GM23338 (cell line): ENCODE results near the gene RYR2. TPM values are rescaled to one million over a fixed set of nuclear protein-coding genes. Genes with fewer than 3 reads are reported as not detected.

ENCODE experiments used
- ATAC-seq: fragments of 200-7000 bp; cut with Tn5 transposase; 3 replicates; pipeline ENCODE4 v1.9.1; 2020
- DNase-seq: peaks from one replicate; pipeline ENCODE4 v3.0.0-alpha.2; 2015; ENCODE audit warnings: low spot score
- H2AFZ ChIP-seq: fragments of 200-600 bp; sonication (generic); 2 replicates; pipeline ENCODE4 v1.8.0; 2016; ENCODE audit warnings: antibody characterized with exemption, mild to moderate bottlenecking, moderate library complexity
- H3F3A ChIP-seq: fragments of 200-600 bp; sonication (generic); replicated peaks from 2 replicates; pipeline ENCODE4 v1.8.0; 2017; ENCODE audit warnings: antibody characterized with exemption, mixed run types, low read depth
- H3K27ac ChIP-seq: fragments of 200-600 bp; sonication (generic); 2 replicates; pipeline ENCODE4 v1.6.1; 2016; ENCODE audit warnings: low read depth
- H3K27me3 ChIP-seq: fragments of 200-600 bp; sonication (generic); 2 replicates; pipeline ENCODE4 v1.8.0; 2016; ENCODE audit warnings: mild to moderate bottlenecking, mixed run types, moderate library complexity; ENCODE audit not compliant: insufficient read depth
- H3K36me3 ChIP-seq: fragments of 200-600 bp; sonication (generic); 2 replicates; pipeline ENCODE4 v1.8.0; 2016; ENCODE audit warnings: mild to moderate bottlenecking; ENCODE audit not compliant: insufficient read depth
- H3K4me1 ChIP-seq: fragments of 200-600 bp; sonication (generic); 2 replicates; pipeline ENCODE4 v1.8.0; 2016; ENCODE audit warnings: mild to moderate bottlenecking, moderate library complexity; ENCODE audit not compliant: insufficient read depth
- H3K4me2 ChIP-seq: fragments of 200-600 bp; sonication (generic); 2 replicates; pipeline ENCODE4 v1.7.1; 2017; ENCODE audit warnings: mixed run types
- H3K4me3 ChIP-seq: fragments of 200-600 bp; sonication (generic); 2 replicates; pipeline ENCODE4 v1.6.1; 2016; ENCODE audit warnings: mixed run types
- H3K79me2 ChIP-seq: fragments of 200-600 bp; sonication (generic); replicated peaks from 2 replicates; pipeline ENCODE4 v1.8.0; 2017; ENCODE audit warnings: mild to moderate bottlenecking; ENCODE audit not compliant: insufficient read depth
- H3K9me2 ChIP-seq: fragments of 200-600 bp; sonication (generic); 2 replicates; pipeline ENCODE4 v1.8.0; 2017; ENCODE audit not compliant: insufficient read depth
- H4K20me1 ChIP-seq: fragments of 200-600 bp; sonication (generic); replicated peaks from 2 replicates; pipeline ENCODE4 v1.8.0; 2017; ENCODE audit warnings: mild to moderate bottlenecking; ENCODE audit not compliant: insufficient read depth
- H3K27ac Mint-ChIP-seq: 2 replicates; pipeline ENCODE4 v1.8.0; 2020; ENCODE audit warnings: inconsistent platforms, mild to moderate bottlenecking, moderate library complexity, mixed read lengths
- H3K27me3 Mint-ChIP-seq: 3 replicates; pipeline ENCODE4 v1.8.0; 2022; ENCODE audit warnings: low read depth, mild to moderate bottlenecking, moderate library complexity, mixed read lengths, inconsistent platforms; ENCODE audit not compliant: insufficient read depth, poor library complexity
- H3K36me3 Mint-ChIP-seq: 3 replicates; pipeline ENCODE4 v1.8.0; 2021; ENCODE audit warnings: low read depth, mild to moderate bottlenecking, inconsistent platforms, moderate library complexity, mixed read lengths
- H3K4me1 Mint-ChIP-seq: 3 replicates; pipeline ENCODE4 v1.8.0; 2020; ENCODE audit warnings: mild to moderate bottlenecking, inconsistent platforms, mixed read lengths
- H3K4me3 Mint-ChIP-seq: 3 replicates; pipeline ENCODE4 v1.8.0; 2021; ENCODE audit warnings: moderate library complexity, mild to moderate bottlenecking, inconsistent platforms, mixed read lengths
- H3K9me3 Mint-ChIP-seq: 3 replicates; pipeline ENCODE4 v1.8.0; 2020; ENCODE audit warnings: moderate library complexity, mild to moderate bottlenecking, inconsistent platforms, mixed read lengths
- CTCF ChIP-seq, 2 experiments: fragments of 200-600 bp in 1 of 2; sonication (generic) in 1 of 2; conservative IDR thresholded peaks; 2 replicates each; pipeline versions ENCODE4 v1.5.1 to v1.6.1; 2016 to 2017; ENCODE audit warnings: antibody characterized with exemption in 2 of 2, low read depth in 2 of 2, mild to moderate bottlenecking in 2 of 2, moderate library complexity in 1 of 2
- EZH2 ChIP-seq: fragments of 200-600 bp; sonication (generic); IDR thresholded peaks from one replicate; pipeline ENCODE4 v1.8.0; 2017; ENCODE audit warnings: antibody characterized with exemption, mild to moderate bottlenecking, low read depth; ENCODE audit not compliant: unreplicated experiment
- EZH2phosphoT487 ChIP-seq: fragments of 200-600 bp; sonication (generic); IDR thresholded peaks from one replicate; pipeline ENCODE4 v1.8.1; 2018; ENCODE audit warnings: antibody characterized with exemption; ENCODE audit not compliant: unreplicated experiment
- POLR2AphosphoS5 ChIP-seq: IDR thresholded peaks from 2 replicates; pipeline ENCODE4 v1.6.1; 2016; ENCODE audit warnings: antibody characterized with exemption, low read depth
- STAT1 ChIP-seq: IDR thresholded peaks from one replicate; pipeline ENCODE4 v1.6.1; 2016; ENCODE audit warnings: antibody characterized with exemption; ENCODE audit not compliant: unreplicated experiment
- ZNF114 ChIP-seq: fragments of 250-450 bp; sonication (Bioruptor Pico); IDR thresholded peaks from 2 replicates; pipeline ENCODE4 v1.5.0; 2020; ENCODE audit warnings: mild to moderate bottlenecking, moderate library complexity
- ZNF462 ChIP-seq: fragments of 250-450 bp; sonication (Bioruptor Pico); IDR thresholded peaks from 2 replicates; pipeline ENCODE4 v1.5.0; 2020; ENCODE audit warnings: mild to moderate bottlenecking, moderate library complexity
- polyA plus RNA-seq: library from polyadenylated mRNA; unstranded; fragments of >200 nt; fragmentation: Nextera tagmentation; extraction: Ambion mirVana; gene quantifications from 2 replicates; pipeline ENCODE4 v1.2.1, GENCODE V29; 2016
- total RNA-seq: library from RNA; depleted of rRNA; stranded (reverse); fragments of >200 nt; shearing (Covaris generic); gene quantifications from 2 replicates; pipeline ENCODE4 v1.2.3, GENCODE V29; 2014

RYR2 gene
- total and polyA plus RNA-seq, 2 experiments from 2014 or later, result 8.9 to 10.0 TPM

- TF ChIP-seq CTCF (conservative IDR thresholded peaks at IDR 0.05; ENCODE audit: low read depth in 2 of 2), result no peak
- no peak for TF ChIP-seq EZH2
These were observed 137.5 kb downstream of the RYR2 start (continued) for GRCh38 chr1:237179503-237179902.

- Histone ChIP-seq H4K20me1 (no peaks in the 10 kb centered on the region), H3K27me3 (no peaks in the 10 kb centered on the region), H3K36me3 (no peaks in the 10 kb centered on the region), H3K4me1 (peaks cover 19% of the 10 kb centered on the region), H3K9me2 (no peaks in the 10 kb centered on the region), H3K4me3 (no peak overlapping the region), H3K79me2 (peaks cover 23% of the 10 kb centered on the region), H3K4me2 (no peak overlapping the region), H3F3A (no peaks in the 10 kb centered on the region), H3K27ac (no peak overlapping the region), H2AFZ (no peak overlapping the region)
- ATAC-seq (no peak), DNase-seq (no peak)
- Mint-ChIP-seq H3K27me3 (no peaks in the 10 kb centered on the region), H3K4me3 (no peak overlapping the region), H3K27ac (no peak overlapping the region), H3K36me3 (no peaks in the 10 kb centered on the region), H3K4me1 (peaks cover 15% of the 10 kb centered on the region), H3K9me3 (no peaks in the 10 kb centered on the region)
- TF ChIP-seq ZNF462, result no peak
- no peak for TF ChIP-seq ZNF114 (CRISPR knock-in tag)
- no peak for TF ChIP-seq POLR2AphosphoS5
- TF ChIP-seq EZH2, result no peak
- TF ChIP-seq EZH2phosphoT487, result no peak
- no peak for TF ChIP-seq STAT1
These were observed 138.3 kb downstream of the RYR2 start for GRCh38 chr1:237180256-237180655.
